Upper lobe of left lung (tissue), 6 donors: ENCODE data around the gene COBLL1. TPM values are rescaled to one million over a fixed set of nuclear protein-coding genes. Genes with fewer than 3 reads are reported as not detected.

Source experiments
- ATAC-seq, 2 donors: fragments of 200-7000 bp; cut with Tn5 transposase; one replicate each; pipeline ENCODE4 v1.9.1; 2022; ENCODE audit warnings: mild to moderate bottlenecking in 2 of 2, moderate library complexity in 2 of 2; ENCODE audit not compliant: low FRiP score in 2 of 2
- DNase-seq, 2 donors: peaks; one replicate each; pipeline ENCODE4 v3.0.0-alpha.2; 2019 to 2020
- H3K27ac ChIP-seq, 4 donors: fragments of 200-600 bp; sonication (generic); one replicate each; pipeline ENCODE4 v1.5.1; 2016 to 2019
- H3K27me3 ChIP-seq, 4 donors: fragments of 200-600 bp; sonication (generic); one replicate each; pipeline ENCODE4 v1.5.1; 2017 to 2019
- H3K36me3 ChIP-seq, 4 donors: fragments of 200-600 bp; sonication (generic); one replicate each; pipeline ENCODE4 v1.5.1; 2016 to 2019
- H3K4me1 ChIP-seq, 4 donors: fragments of 200-600 bp; sonication (generic); one replicate each; pipeline ENCODE4 v1.5.1; 2018 to 2019
- H3K4me3 ChIP-seq, 4 donors: fragments of 200-600 bp; sonication (generic); one replicate each; pipeline ENCODE4 v1.5.1; 2017 to 2019; ENCODE audit warnings: mild to moderate bottlenecking in 2 of 4, moderate library complexity in 1 of 4
- H3K9me3 ChIP-seq, 4 donors: fragments of 200-600 bp; sonication (generic); one replicate each; pipeline ENCODE4 v1.5.1; 2018 to 2019
- CTCF ChIP-seq, 6 experiments: fragments of 450-650 bp in 4 of 6; fragments of 200-600 bp in 2 of 6; sonication (generic) in 2 of 6; IDR thresholded peaks; one replicate each; pipeline ENCODE4 v1.5.1; 2016 to 2019; ENCODE audit warnings: antibody characterized with exemption in 6 of 6
- EP300 ChIP-seq, 4 donors: sonication (generic); formaldehyde crosslinking; IDR thresholded peaks; one replicate each; pipeline ENCODE4 v1.5.1; 2017; ENCODE audit warnings: antibody characterized with exemption in 4 of 4, control low read depth in 2 of 4
- POLR2A ChIP-seq, 4 donors: fragments of 450-650 bp; IDR thresholded peaks; one replicate each; pipeline ENCODE4 v1.5.1; 2016 to 2017; ENCODE audit warnings: antibody characterized with exemption in 4 of 4, mild to moderate bottlenecking in 2 of 4
- POLR2AphosphoS5 ChIP-seq, 2 donors: sonication (generic); formaldehyde crosslinking; IDR thresholded peaks; one replicate each; pipeline ENCODE4 v1.5.1; 2017; ENCODE audit warnings: antibody characterized with exemption in 2 of 2
- WGBS, 2 donors: methylation state at CpG; one replicate each; pipeline ENCODE4 v1.1.5; 2017 to 2018; 5-methylcytosine and 5-hydroxymethylcytosine counted together
- total RNA-seq, 6 donors: library from RNA; depleted of rRNA in 4 of 6; stranded (reverse); fragments of >200 nt in 4 of 6; gene quantifications; one replicate each; pipeline versions ENCODE4 v1.1.0 to v1.2.1, GENCODE V29; 2016 to 2021
- donor health status: DM: no; HTN: no; CAD: no; lungs with moderate emphysema.
- donor health status: DM: no; HTN: yes; CAD: no; lungs with severe emphysema.

COBLL1 gene
- total RNA-seq, 6 donors from 2014 or later, result 64.3 to 128 (median 90.1) TPM

DNA sequence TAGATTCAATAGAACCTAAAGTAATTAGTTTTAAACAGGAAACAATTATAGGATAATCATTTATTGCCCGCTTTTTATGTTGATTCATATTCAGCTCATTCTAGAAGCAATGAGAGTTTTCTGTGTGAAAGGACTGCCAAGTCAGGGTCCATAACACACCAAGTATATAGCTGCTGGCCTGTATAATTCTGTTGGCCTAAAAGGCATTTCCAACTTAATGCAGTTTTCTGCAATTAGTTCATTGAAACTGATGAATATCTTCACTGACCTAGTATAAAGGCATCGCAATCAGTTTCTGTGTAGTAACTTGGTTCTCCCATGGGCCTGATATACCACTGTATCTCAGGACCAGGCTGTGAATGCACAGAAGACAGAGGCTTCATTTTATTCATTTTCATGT lies 151.3 kb downstream of the COBLL1 start:
- DNase-seq (no peak), ATAC-seq (no peak)
- Histone ChIP-seq H3K4me1 (no peaks in the 10 kb centered on the region), H3K36me3 (peaks cover 0 to 62% (median 7%) of the 10 kb centered on the region in 4 donors), H3K27ac (no peak overlapping the region), H3K27me3 (no peaks in the 10 kb centered on the region), H3K4me3 (no peak overlapping the region), H3K9me3 (no peaks in the 10 kb centered on the region)
- TF ChIP-seq POLR2A (IDR thresholded peaks at IDR 0.05), result no peak
- WGBS, 2 donors, result 93 to 97% methylated on average over 2 of the region's 2 CpGs

GRCh38 chr2:164688896-164689419 lies 152.7 kb downstream of the COBLL1 start:
- ATAC-seq (no peak), DNase-seq (no peak)
- Histone ChIP-seq H3K4me3 (no peak overlapping the region), H3K9me3 (no peaks in the 10 kb centered on the region), H3K27ac (no peak overlapping the region), H3K27me3 (no peaks in the 10 kb centered on the region), H3K4me1 (no peaks in the 10 kb centered on the region), H3K36me3 (peaks cover 0 to 49% (median 2%) of the 10 kb centered on the region in 4 donors)
- 91 to 92% methylated on average over 1 of the region's 1 CpG for WGBS, 2 donors
- TF ChIP-seq POLR2AphosphoS5 (IDR thresholded peaks at IDR 0.05), result no peak
- TF ChIP-seq POLR2A (IDR thresholded peaks at IDR 0.05), result no peak
- TF ChIP-seq EP300 (IDR thresholded peaks at IDR 0.05), result no peak
- no peak for TF ChIP-seq CTCF (IDR thresholded peaks at IDR 0.05)

- Histone ChIP-seq H3K4me3 (no peak overlapping the region), H3K4me1 (no peaks in the 10 kb centered on the region), H3K9me3 (no peaks in the 10 kb centered on the region), H3K36me3 (peaks cover 0 to 22% (median 0%) of the 10 kb centered on the region in 4 donors), H3K27me3 (no peaks in the 10 kb centered on the region), H3K27ac (no peak overlapping the region)
- TF ChIP-seq EP300 (IDR thresholded peaks at IDR 0.05) (no peak), CTCF (IDR thresholded peaks at IDR 0.05) (no peak), POLR2A (IDR thresholded peaks at IDR 0.05) (no peak), POLR2AphosphoS5 (IDR thresholded peaks at IDR 0.05) (no peak)
- no peak for DNase-seq
- WGBS, 2 donors, result 93 to 96% methylated on average over 1 of the region's 1 CpG
- no peak for ATAC-seq
Observed at GRCh38 chr2:164681009-164681408, 160.6 kb downstream of the COBLL1 start.

DNA sequence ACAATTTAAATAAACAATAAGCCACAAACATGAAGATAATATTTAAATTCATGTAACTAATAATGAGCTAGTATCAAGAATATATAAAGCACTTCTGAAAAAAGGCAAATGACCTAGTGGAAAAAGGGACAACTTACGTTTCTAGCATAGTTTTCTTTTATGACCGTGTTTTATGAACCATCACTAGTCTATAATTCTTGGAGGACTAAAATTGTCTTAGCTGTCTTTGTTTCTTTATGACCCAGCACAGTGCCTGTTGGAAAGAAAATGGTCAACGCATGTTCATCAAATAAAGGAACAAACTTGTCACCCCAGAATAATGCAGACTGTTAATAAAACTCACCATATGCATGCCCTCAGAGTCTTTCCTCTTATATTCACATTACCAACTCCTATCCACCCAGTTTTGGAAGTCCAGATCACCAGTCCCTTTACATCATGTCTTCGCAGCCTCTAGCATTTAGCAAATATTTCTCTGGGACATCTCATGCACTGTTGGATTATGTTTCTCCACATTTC lies 162.9 kb downstream of the COBLL1 start:
- H3K4me3 ChIP-seq, result no peak overlapping the region
- WGBS, 2 donors, result 94 to 96% methylated on average over 4 of the region's 4 CpGs
- H3K9me3 ChIP-seq, result no peaks in the 10 kb centered on the region
- H3K36me3 ChIP-seq, result peaks cover 0 to 25% (median 0%) of the 10 kb centered on the region in 4 donors
- TF ChIP-seq EP300 (IDR thresholded peaks at IDR 0.05), result no peak
- no peak for TF ChIP-seq POLR2A (IDR thresholded peaks at IDR 0.05)
- TF ChIP-seq CTCF (IDR thresholded peaks at IDR 0.05), result no peak
- TF ChIP-seq POLR2AphosphoS5 (IDR thresholded peaks at IDR 0.05), result no peak
- no peak for DNase-seq
- H3K27ac ChIP-seq, result no peak overlapping the region
- no peak for ATAC-seq
- no peaks in the 10 kb centered on the region for H3K4me1 ChIP-seq
- H3K27me3 ChIP-seq, result no peaks in the 10 kb centered on the region

- WGBS, 2 donors, result 90 to 94% methylated on average over 1 of the region's 1 CpG
Observed at GRCh38 chr2:164677733-164678132, 163.9 kb downstream of the COBLL1 start.

More at GRCh38 chr2:164677733-164678132, 163.9 kb downstream of the COBLL1 start:
- peaks cover 0 to 24% (median 0%) of the 10 kb centered on the region in 4 donors for H3K36me3 ChIP-seq
- no peak overlapping the region for H3K27ac ChIP-seq
- ATAC-seq (no peak), DNase-seq (no peak)
- TF ChIP-seq EP300 (IDR thresholded peaks at IDR 0.05) (no peak), POLR2A (IDR thresholded peaks at IDR 0.05) (no peak), CTCF (IDR thresholded peaks at IDR 0.05) (no peak), POLR2AphosphoS5 (IDR thresholded peaks at IDR 0.05) (no peak)
- no peaks in the 10 kb centered on the region for H3K9me3 ChIP-seq
- H3K27me3 ChIP-seq, result no peaks in the 10 kb centered on the region
- no peak overlapping the region for H3K4me3 ChIP-seq
- H3K4me1 ChIP-seq, result no peaks in the 10 kb centered on the region
